ENCODE data around the gene TRIM24.
A peak's percentile ranks its signal among the peaks of the same experiment; 100 is the strongest.

The TRIM24 gene

GRCh38 chr7:138431517-138431916 is 28.5 kb upstream of the TRIM24 start:
- TF ChIP-seq CTCF (IDR thresholded peaks at IDR 0.05; ENCODE audit: low read length) = no peak
- TF ChIP-seq EZH2 (IDR thresholded peaks at IDR 0.05; ENCODE audit: borderline replicate concordance, low read length) = no peak
- Histone ChIP-seq H3K36me3 (ENCODE audit: insufficient read depth, low read length) (no peaks in the 10 kb centered on the region), H3K4me3 (ENCODE audit: low read depth, low read length, poor library complexity, severe bottlenecking) (no peak overlapping the region), H3K9ac (ENCODE audit: low read length) (no peak overlapping the region), H4K20me1 (ENCODE audit: insufficient read depth, low read length) (no peaks in the 10 kb centered on the region), H3K27me3 (ENCODE audit: insufficient read depth, low read length) (no peaks in the 10 kb centered on the region), H3K27ac (ENCODE audit: low read depth, low read length, poor library complexity, severe bottlenecking) (peak overlapping the region; percentile 42), H3K9me3 (ENCODE audit: low read length) (peaks cover 22% of the 10 kb centered on the region), H3K9me2 (ENCODE audit: low read depth, low read length) (no peaks in the 10 kb centered on the region), H2AFZ (ENCODE audit: low read length) (no peak overlapping the region), H3K79me2 (ENCODE audit: insufficient read depth, low read length) (no peaks in the 10 kb centered on the region), H3K4me2 (ENCODE audit: low read length) (no peak overlapping the region), H3K4me1 (ENCODE audit: insufficient read depth, low read length, severe bottlenecking) (no peaks in the 10 kb centered on the region), H3F3A (ENCODE audit: insufficient read depth, low read length) (no peaks in the 10 kb centered on the region)

- no peak overlapping the region for H2AFZ ChIP-seq (ENCODE audit: low read length)
- H4K20me1 ChIP-seq (ENCODE audit: insufficient read depth, low read length) = no peaks in the 10 kb centered on the region
- no peak overlapping the region for H3K4me2 ChIP-seq (ENCODE audit: low read length)
- no peaks in the 10 kb centered on the region for H3F3A ChIP-seq (ENCODE audit: insufficient read depth, low read length)
- TF ChIP-seq EZH2 (IDR thresholded peaks at IDR 0.05; ENCODE audit: borderline replicate concordance, low read length) = no peak
- TF ChIP-seq CTCF (IDR thresholded peaks at IDR 0.05; ENCODE audit: low read length) = no peak
- H3K36me3 ChIP-seq (ENCODE audit: insufficient read depth, low read length) = no peaks in the 10 kb centered on the region
- no peaks in the 10 kb centered on the region for H3K79me2 ChIP-seq (ENCODE audit: insufficient read depth, low read length)
- no peaks in the 10 kb centered on the region for H3K9me2 ChIP-seq (ENCODE audit: low read depth, low read length)
- H3K9me3 ChIP-seq (ENCODE audit: low read length) = peaks cover 22% of the 10 kb centered on the region
- H3K27me3 ChIP-seq (ENCODE audit: insufficient read depth, low read length) = no peaks in the 10 kb centered on the region
- no peak overlapping the region for H3K4me3 ChIP-seq (ENCODE audit: low read depth, low read length, poor library complexity, severe bottlenecking)
- no peaks in the 10 kb centered on the region for H3K4me1 ChIP-seq (ENCODE audit: insufficient read depth, low read length, severe bottlenecking)
- H3K27ac ChIP-seq (ENCODE audit: low read depth, low read length, poor library complexity, severe bottlenecking) = no peak overlapping the region
- H3K9ac ChIP-seq (ENCODE audit: low read length) = no peak overlapping the region
Observed at GRCh38 chr7:138433583-138434443, 26.2 kb upstream of the TRIM24 start.

- H3K9ac ChIP-seq (ENCODE audit: low read length) = no peak overlapping the region
- H4K20me1 ChIP-seq (ENCODE audit: insufficient read depth, low read length) = no peaks in the 10 kb centered on the region
- no peaks in the 10 kb centered on the region for H3K36me3 ChIP-seq (ENCODE audit: insufficient read depth, low read length)
- H3K4me3 ChIP-seq (ENCODE audit: low read depth, low read length, poor library complexity, severe bottlenecking) = no peak overlapping the region
- H3K27me3 ChIP-seq (ENCODE audit: insufficient read depth, low read length) = no peaks in the 10 kb centered on the region
- no peaks in the 10 kb centered on the region for H3K79me2 ChIP-seq (ENCODE audit: insufficient read depth, low read length)
- no peak overlapping the region for H3K4me2 ChIP-seq (ENCODE audit: low read length)
- no peak overlapping the region for H2AFZ ChIP-seq (ENCODE audit: low read length)
- no peaks in the 10 kb centered on the region for H3K4me1 ChIP-seq (ENCODE audit: insufficient read depth, low read length, severe bottlenecking)
- H3F3A ChIP-seq (ENCODE audit: insufficient read depth, low read length) = no peaks in the 10 kb centered on the region
- H3K9me2 ChIP-seq (ENCODE audit: low read depth, low read length) = no peaks in the 10 kb centered on the region
- no peak overlapping the region for H3K27ac ChIP-seq (ENCODE audit: low read depth, low read length, poor library complexity, severe bottlenecking)
- peaks cover 17% of the 10 kb centered on the region for H3K9me3 ChIP-seq (ENCODE audit: low read length)
- no peak for TF ChIP-seq CTCF (IDR thresholded peaks at IDR 0.05; ENCODE audit: low read length)
- TF ChIP-seq EZH2 (IDR thresholded peaks at IDR 0.05; ENCODE audit: borderline replicate concordance, low read length) = no peak
Observed at GRCh38 chr7:138434597-138435019, 25.5 kb upstream of the TRIM24 start.
